Activated T-helper 9 cell treated with anti-CD3 and anti-CD28 coated beads, Interleukin-2, amount 50 U/mL, for 16 hours (primary cell): ENCODE measurements around the gene ALG12.

Experiments
- DNase-seq: peaks from one replicate; pipeline ENCODE4 v3.0.0-alpha.2; 2020; ENCODE audit warnings: low read depth

ALG12 gene

GRCh38 chr22:49957826-49958365, 39.7 kb upstream of the ALG12 start:
- DNase-seq, result no peak

- no peak for DNase-seq
Measured at GRCh38 chr22:49956914-49957825, 38.9 kb upstream of the ALG12 start.

- no peak for DNase-seq
Measured at GRCh38 chr22:49956418-49956770, 38.2 kb upstream of the ALG12 start.

- no peak for DNase-seq
Measured at GRCh38 chr22:49955581-49956417, 37.6 kb upstream of the ALG12 start.

- DNase-seq, result no peak
Measured at GRCh38 chr22:49954991-49955580, 36.8 kb upstream of the ALG12 start.

- no peak for DNase-seq
Measured at GRCh38 chr22:49954354-49954753, 36.1 kb upstream of the ALG12 start.

GRCh38 chr22:49953680-49954344, 35.6 kb upstream of the ALG12 start:
- DNase-seq, result no peak

- DNase-seq, result no peak
Measured at GRCh38 chr22:49953027-49953679, 34.9 kb upstream of the ALG12 start.

- DNase-seq, result no peak
Measured at GRCh38 chr22:49951986-49952896, 34.0 kb upstream of the ALG12 start.

GRCh38 chr22:49951678-49951985, 33.4 kb upstream of the ALG12 start:
- DNase-seq, result no peak

GRCh38 chr22:49951000-49951677, 32.9 kb upstream of the ALG12 start:
- DNase-seq, result no peak

GRCh38 chr22:49950396-49950994, 32.3 kb upstream of the ALG12 start:
- no peak for DNase-seq

GRCh38 chr22:49949914-49950292, 31.7 kb upstream of the ALG12 start:
- no peak for DNase-seq

- DNase-seq, result no peak
Measured at GRCh38 chr22:49948958-49949913, 31.0 kb upstream of the ALG12 start.

- no peak for DNase-seq
Measured at GRCh38 chr22:49948116-49948957, 30.1 kb upstream of the ALG12 start.

- DNase-seq, result no peak
Measured at GRCh38 chr22:49947296-49947622, 29.0 kb upstream of the ALG12 start.

- DNase-seq, result no peak
Measured at GRCh38 chr22:49946612-49947295, 28.5 kb upstream of the ALG12 start.
